A673 (cell line): ENCODE data around the gene MKX.

ENCODE experiments used
- CTCF ChIP-seq: fragments of 300-800, 200-600 bp; sonication (generic); conservative IDR thresholded peaks from 2 replicates; pipeline ENCODE4 v1.5.1; 2017; ENCODE audit warnings: low read depth, mild to moderate bottlenecking, antibody characterized with exemption, low read length, moderate library complexity, mixed read lengths
- EZH2 ChIP-seq: fragments of 200-600 bp; sonication (generic); IDR thresholded peaks from 2 replicates; pipeline ENCODE4 v1.6.1; 2017; ENCODE audit warnings: borderline replicate concordance, low read depth, mild to moderate bottlenecking, mixed read lengths, antibody characterized with exemption, low read length; ENCODE audit not compliant: poor library complexity, severe bottlenecking

- TF ChIP-seq CTCF (no peak), EZH2 (no peak)
These were observed 108.0 kb downstream of the MKX start for GRCh38 chr10:27637601-27638000.
